HUDEP-2 (cell line): ENCODE data around the gene ROR2.
"Not testable (repeated sequence)": the region's sequence is repeated elsewhere in the genome, so short reads cannot be mapped to it uniquely, and the experiment has no call there.

Experiments used
- DNase-seq, 76 experiments: peaks; one replicate each; lab custom pipeline; 2025; ENCODE audit not compliant: unreplicated experiment in 76 of 76; lab: John Stamatoyannopoulos, UW

The ROR2 gene

GRCh38 chr9:91929331-91929730 is 20.7 kb downstream of the ROR2 start:
- DNase-seq, result no peak

GRCh38 chr9:91927922-91928510 is 22.0 kb downstream of the ROR2 start:
- no peak for DNase-seq

GRCh38 chr9:91924090-91924489 is 25.9 kb downstream of the ROR2 start:
- no peak for DNase-seq

- DNase-seq, result no peak
These were observed 26.9 kb downstream of the ROR2 start for GRCh38 chr9:91923145-91923544.

GRCh38 chr9:91921371-91921770 is 28.7 kb downstream of the ROR2 start:
- no peak for DNase-seq

- no peak for DNase-seq
These were observed 29.2 kb downstream of the ROR2 start for GRCh38 chr9:91920630-91921350.

- no peak for DNase-seq
These were observed 30.4 kb downstream of the ROR2 start for GRCh38 chr9:91919621-91920020.

GRCh38 chr9:91917436-91917835 is 32.6 kb downstream of the ROR2 start:
- no peak for DNase-seq

GRCh38 chr9:91915524-91916263 is 34.3 kb downstream of the ROR2 start:
- no peak for DNase-seq

- DNase-seq, result no peak
These were observed 35.1 kb downstream of the ROR2 start for GRCh38 chr9:91914937-91915336.

GRCh38 chr9:91914404-91914803 is 35.6 kb downstream of the ROR2 start:
- DNase-seq, result no peak

GRCh38 chr9:91913986-91914385 is 36.0 kb downstream of the ROR2 start:
- no peak for DNase-seq

GRCh38 chr9:91913096-91913495 is 36.9 kb downstream of the ROR2 start:
- DNase-seq, result no peak

- DNase-seq, result no peak
These were observed 38.4 kb downstream of the ROR2 start for GRCh38 chr9:91911657-91912056.

- not testable (repeated sequence) for DNase-seq
These were observed 40.8 kb downstream of the ROR2 start for GRCh38 chr9:91909256-91909655.

- DNase-seq, result no peak
These were observed 41.3 kb downstream of the ROR2 start for GRCh38 chr9:91908746-91909145.

- DNase-seq, result no peak
These were observed 41.8 kb downstream of the ROR2 start for GRCh38 chr9:91908293-91908623.

- peak in 14 of 76 experiments; percentile 14 to 41 (median 25) for DNase-seq
These were observed 42.3 kb downstream of the ROR2 start for GRCh38 chr9:91907484-91908292.

- peak in 66 of 76 experiments; percentile 15 to 77 (median 52) for DNase-seq
These were observed 44.0 kb downstream of the ROR2 start for GRCh38 chr9:91905991-91906469.

- DNase-seq, result no peak
These were observed 44.8 kb downstream of the ROR2 start for GRCh38 chr9:91905237-91905650.
